Vagina (tissue), 2 donors: ENCODE results near the gene TOX2. TPM values are rescaled to one million over a fixed set of nuclear protein-coding genes. Genes with fewer than 3 reads are reported as not detected.

ENCODE experiments used
- DNase-seq, 2 donors: peaks; one replicate each; pipeline ENCODE4 v3.0.0-alpha.2; 2017; ENCODE audit errors: extremely low spot score in 2 of 2
- H3K27ac ChIP-seq: fragments of 200-600 bp; sonication (generic); one replicate; pipeline ENCODE4 v1.5.1; 2019
- H3K27me3 ChIP-seq: fragments of 200-600 bp; sonication (generic); one replicate; pipeline ENCODE4 v1.5.1; 2019
- H3K36me3 ChIP-seq, 2 donors: fragments of 200-600 bp; sonication (generic); one replicate each; pipeline ENCODE4 v1.5.1; 2017 to 2019
- H3K4me1 ChIP-seq: fragments of 200-600 bp; sonication (generic); one replicate; pipeline ENCODE4 v1.5.1; 2019
- H3K4me3 ChIP-seq, 2 donors: fragments of 200-600 bp; sonication (generic); 1 replicate in 1 of 2; 2 replicates in 1 of 2; pipeline ENCODE4 v1.5.1; 2016 to 2019
- H3K9me3 ChIP-seq: fragments of 200-600 bp; sonication (generic); one replicate; pipeline ENCODE4 v1.5.1; 2019
- POLR2A ChIP-seq, 2 donors: fragments of 450-650 bp; IDR thresholded peaks; one replicate each; pipeline ENCODE4 v1.6.1; 2017; ENCODE audit warnings: antibody characterized with exemption in 2 of 2, mild to moderate bottlenecking in 2 of 2, moderate library complexity in 2 of 2
- POLR2AphosphoS5 ChIP-seq, 2 donors: sonication (generic); formaldehyde crosslinking; IDR thresholded peaks; one replicate each; pipeline ENCODE4 v1.9.0; 2017; ENCODE audit warnings: antibody characterized with exemption in 2 of 2, mild to moderate bottlenecking in 2 of 2, low read depth in 1 of 2; ENCODE audit not compliant: insufficient read depth in 1 of 2
- intact Hi-C: fragments of 100-400 bp; cut with DNase I; formaldehyde crosslinking; loops from one replicate; pipeline ENCODE4 v1.15.1; 2023
- total RNA-seq: library from RNA; depleted of rRNA; stranded (reverse); fragments of >200 nt; gene quantifications from one replicate; pipeline ENCODE4 v1.2.3, GENCODE V29; 2016
- TF ChIP-seq, protein P1 (sequence below), 3 experiments: fragments of 450-650 bp in 2 of 3; fragments of 200-600 bp in 1 of 3; sonication (generic) in 1 of 3; IDR thresholded peaks; one replicate each; pipeline ENCODE4 v1.5.1; 2017 to 2019; ENCODE audit warnings: antibody characterized with exemption in 3 of 3, mild to moderate bottlenecking in 2 of 3, moderate library complexity in 2 of 3

Gene TOX2
- total RNA-seq, 1 donor from 2014 or later, result 5.2 TPM

DNA sequence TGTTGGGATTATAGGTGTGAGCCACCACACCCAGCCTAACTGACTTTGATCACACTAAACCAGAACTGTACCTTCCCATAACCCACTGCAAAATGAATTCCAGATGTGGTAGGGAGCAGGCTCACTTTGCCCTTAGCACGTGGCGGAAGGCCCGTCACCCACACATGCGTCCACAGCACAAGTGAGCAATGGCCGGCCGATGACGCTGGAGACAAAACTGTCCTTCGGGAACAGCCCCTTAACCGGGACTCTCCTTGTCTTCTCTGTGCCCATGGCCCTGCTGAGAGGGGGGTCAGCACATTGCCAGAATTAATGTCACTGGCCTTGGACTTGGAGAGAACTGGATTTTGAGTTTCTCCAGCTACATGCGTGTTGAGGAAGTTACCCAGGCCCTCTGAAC lies 107.2 kb downstream of the TOX2 start:
- Histone ChIP-seq H3K27ac (no peak overlapping the region), H3K4me3 (no peak overlapping the region), H3K36me3 (no peaks in the 10 kb centered on the region), H3K9me3 (no peaks in the 10 kb centered on the region), H3K4me1 (peaks cover 29% of the 10 kb centered on the region), H3K27me3 (no peaks in the 10 kb centered on the region)
- no peak for TF ChIP-seq POLR2A (IDR thresholded peaks at IDR 0.05)
- no peak for TF ChIP-seq POLR2AphosphoS5 (IDR thresholded peaks at IDR 0.05; ENCODE audit: insufficient read depth in 1 of 2, low read depth in 1 of 2)
- TF ChIP-seq, protein P1, sequence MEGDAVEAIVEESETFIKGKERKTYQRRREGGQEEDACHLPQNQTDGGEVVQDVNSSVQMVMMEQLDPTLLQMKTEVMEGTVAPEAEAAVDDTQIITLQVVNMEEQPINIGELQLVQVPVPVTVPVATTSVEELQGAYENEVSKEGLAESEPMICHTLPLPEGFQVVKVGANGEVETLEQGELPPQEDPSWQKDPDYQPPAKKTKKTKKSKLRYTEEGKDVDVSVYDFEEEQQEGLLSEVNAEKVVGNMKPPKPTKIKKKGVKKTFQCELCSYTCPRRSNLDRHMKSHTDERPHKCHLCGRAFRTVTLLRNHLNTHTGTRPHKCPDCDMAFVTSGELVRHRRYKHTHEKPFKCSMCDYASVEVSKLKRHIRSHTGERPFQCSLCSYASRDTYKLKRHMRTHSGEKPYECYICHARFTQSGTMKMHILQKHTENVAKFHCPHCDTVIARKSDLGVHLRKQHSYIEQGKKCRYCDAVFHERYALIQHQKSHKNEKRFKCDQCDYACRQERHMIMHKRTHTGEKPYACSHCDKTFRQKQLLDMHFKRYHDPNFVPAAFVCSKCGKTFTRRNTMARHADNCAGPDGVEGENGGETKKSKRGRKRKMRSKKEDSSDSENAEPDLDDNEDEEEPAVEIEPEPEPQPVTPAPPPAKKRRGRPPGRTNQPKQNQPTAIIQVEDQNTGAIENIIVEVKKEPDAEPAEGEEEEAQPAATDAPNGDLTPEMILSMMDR (IDR thresholded peaks at IDR 0.05), result no peak
- intact Hi-C loops, result no loop called here
- peak in 1 of 2 donors; percentile 72 for DNase-seq

DNA sequence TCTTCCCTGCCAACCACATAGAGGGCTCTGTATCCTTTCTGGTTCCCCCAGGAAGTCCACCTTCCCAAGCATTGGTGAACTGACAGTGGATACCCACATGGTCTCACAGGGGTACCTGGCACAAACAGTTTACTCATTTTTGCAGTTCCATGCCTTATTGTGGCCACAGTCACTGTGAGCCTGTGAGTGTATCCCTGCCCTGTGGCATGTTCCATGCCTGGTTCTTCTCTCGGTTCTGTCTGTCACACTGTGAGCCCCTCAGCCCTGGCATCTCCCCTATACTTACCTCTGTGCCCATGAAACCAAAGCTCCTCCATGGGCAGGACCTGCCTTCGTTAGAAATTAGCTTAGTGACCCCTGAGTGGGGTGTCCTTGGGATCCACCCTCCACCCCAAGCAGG lies 107.8 kb downstream of the TOX2 start:
- DNase-seq, result peak in 1 of 2 donors; percentile 43
- Histone ChIP-seq H3K27ac (no peak overlapping the region), H3K4me3 (no peak overlapping the region), H3K36me3 (no peaks in the 10 kb centered on the region), H3K27me3 (no peaks in the 10 kb centered on the region), H3K9me3 (no peaks in the 10 kb centered on the region), H3K4me1 (peaks cover 29% of the 10 kb centered on the region)
- intact Hi-C loops, result no loop called here
- TF ChIP-seq POLR2A (IDR thresholded peaks at IDR 0.05) (no peak), POLR2AphosphoS5 (IDR thresholded peaks at IDR 0.05; ENCODE audit: insufficient read depth in 1 of 2, low read depth in 1 of 2) (no peak)
- TF ChIP-seq, protein P1 (IDR thresholded peaks at IDR 0.05), result no peak

DNA sequence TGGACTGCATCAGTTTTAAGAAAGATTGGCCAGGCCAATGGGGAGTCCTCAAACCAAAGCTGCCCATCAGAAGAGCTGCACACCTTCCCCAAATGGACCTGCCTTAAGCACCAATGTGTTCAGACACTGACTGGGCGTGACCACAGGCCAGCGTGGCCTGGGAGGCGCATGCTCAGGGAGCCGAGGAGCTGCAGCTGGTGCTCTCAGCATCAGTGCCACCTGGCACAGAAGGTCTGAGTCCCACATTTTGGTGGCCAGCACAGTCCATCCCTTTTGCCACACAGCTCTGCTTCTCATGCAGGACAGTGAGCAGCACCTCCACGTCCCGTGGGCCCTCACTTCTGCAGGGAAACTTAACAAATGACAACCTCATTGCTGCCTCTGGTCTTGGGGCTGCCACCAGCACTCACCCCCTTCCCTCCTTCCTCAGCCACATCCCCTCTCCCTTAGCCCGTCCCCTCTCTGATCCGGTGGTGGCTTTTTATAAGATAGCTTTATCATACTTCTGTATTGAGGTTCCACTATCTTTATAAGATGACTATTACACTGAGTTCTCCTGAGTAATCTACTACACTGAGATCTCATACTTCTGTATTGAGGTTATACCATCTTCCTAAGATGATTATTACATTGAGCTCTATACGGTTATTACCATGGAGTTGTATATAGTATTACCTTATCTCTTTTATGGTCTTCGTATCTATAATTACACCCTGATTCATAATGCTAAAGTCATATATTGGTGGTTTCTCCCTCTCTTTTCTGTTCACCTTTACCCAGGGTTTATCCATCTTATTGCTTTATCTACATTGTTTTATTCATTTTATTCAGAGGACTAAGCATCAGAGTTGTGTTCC lies 109.1 kb downstream of the TOX2 start:
- peak in 1 of 2 donors; percentile 89 for DNase-seq
- intact Hi-C loops, result no loop called here
- Histone ChIP-seq H3K4me3 (no peak overlapping the region), H3K4me1 (peaks cover 19% of the 10 kb centered on the region), H3K27me3 (no peaks in the 10 kb centered on the region), H3K36me3 (no peaks in the 10 kb centered on the region), H3K9me3 (no peaks in the 10 kb centered on the region), H3K27ac (no peak overlapping the region)
- TF ChIP-seq POLR2AphosphoS5 (IDR thresholded peaks at IDR 0.05; ENCODE audit: insufficient read depth in 1 of 2, low read depth in 1 of 2), result no peak
- TF ChIP-seq, protein P1 (IDR thresholded peaks at IDR 0.05), result no peak
- TF ChIP-seq POLR2A (IDR thresholded peaks at IDR 0.05), result no peak

DNA sequence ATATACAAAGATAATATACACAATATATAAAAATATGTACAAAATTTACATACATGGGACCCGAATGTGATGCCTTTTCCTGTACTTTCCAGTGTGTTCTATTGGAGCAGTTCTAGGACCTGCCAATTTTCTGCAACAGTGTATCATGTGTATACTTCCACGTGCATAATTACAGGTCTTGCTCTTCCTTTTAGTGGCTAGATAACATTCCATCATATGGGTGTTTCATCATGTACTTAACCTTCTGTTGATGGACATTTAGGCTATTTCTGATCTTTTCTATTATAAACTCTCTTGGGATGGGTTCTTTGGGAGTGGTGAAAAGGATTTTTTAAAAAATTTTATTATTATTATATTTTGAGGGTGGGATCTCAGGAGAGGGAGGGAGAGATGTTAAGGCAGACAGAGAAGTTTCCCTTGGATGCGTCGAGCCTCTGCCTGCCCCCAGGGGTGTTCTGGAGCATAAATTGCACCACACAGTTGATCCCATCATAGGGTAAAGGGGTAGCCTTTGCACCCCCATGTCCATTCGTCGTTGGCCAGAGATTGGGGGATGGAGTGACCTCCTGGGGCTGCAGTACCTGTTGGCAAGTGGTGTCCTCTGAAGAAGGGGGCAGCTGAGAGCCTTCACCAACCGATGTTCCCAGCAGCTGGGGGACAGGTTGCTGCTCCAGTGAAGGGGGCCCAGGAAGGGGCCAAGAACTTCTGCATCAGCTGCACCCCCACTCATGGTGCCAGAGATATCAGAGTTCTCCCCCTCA lies 110.3 kb downstream of the TOX2 start:
- no peaks in the 10 kb centered on the region for H3K27me3 ChIP-seq
- H3K4me3 ChIP-seq, result no peak overlapping the region
- intact Hi-C loops, result no loop called here
- TF ChIP-seq, protein P1 (IDR thresholded peaks at IDR 0.05), result no peak
- TF ChIP-seq POLR2A (IDR thresholded peaks at IDR 0.05) (no peak), POLR2AphosphoS5 (IDR thresholded peaks at IDR 0.05; ENCODE audit: insufficient read depth in 1 of 2, low read depth in 1 of 2) (no peak)
- DNase-seq, result peak in 1 of 2 donors; percentile 25
- H3K36me3 ChIP-seq, result no peaks in the 10 kb centered on the region
- peaks cover 7% of the 10 kb centered on the region for H3K4me1 ChIP-seq
- H3K9me3 ChIP-seq, result no peaks in the 10 kb centered on the region
- H3K27ac ChIP-seq, result no peak overlapping the region
